NCI-H2081 (cell line): ENCODE results near the gene CDK6.
A peak's percentile ranks its signal among the peaks of the same experiment; 100 is the strongest.

Experiments used
- DNase-seq, 2 experiments: peaks; one replicate each; lab custom pipeline; 2025; lab: John Stamatoyannopoulos, UW

The CDK6 gene

GRCh38 chr7:92793656-92794205 is 42.6 kb downstream of the CDK6 start:
- no peak for DNase-seq

GRCh38 chr7:92790992-92791391 is 45.4 kb downstream of the CDK6 start:
- DNase-seq: no peak

- no peak for DNase-seq
Observed at GRCh38 chr7:92788559-92789183, 47.7 kb downstream of the CDK6 start.

- DNase-seq: no peak
Observed at GRCh38 chr7:92785923-92786322, 50.5 kb downstream of the CDK6 start.

GRCh38 chr7:92784935-92785334 is 51.4 kb downstream of the CDK6 start:
- DNase-seq: no peak

GRCh38 chr7:92783260-92784201 is 52.8 kb downstream of the CDK6 start:
- no peak for DNase-seq

- DNase-seq: no peak
Observed at GRCh38 chr7:92782855-92783254, 53.5 kb downstream of the CDK6 start.

- no peak for DNase-seq
Observed at GRCh38 chr7:92782236-92782635, 54.1 kb downstream of the CDK6 start.

GRCh38 chr7:92781117-92781720 is 55.2 kb downstream of the CDK6 start:
- peak in 1 of 2 experiments; percentile 34 for DNase-seq

- DNase-seq: no peak
Observed at GRCh38 chr7:92778972-92779371, 57.4 kb downstream of the CDK6 start.

- DNase-seq: no peak
Observed at GRCh38 chr7:92777993-92778392, 58.4 kb downstream of the CDK6 start.

GRCh38 chr7:92773808-92774207 is 62.6 kb downstream of the CDK6 start:
- no peak for DNase-seq

- DNase-seq: peak in 1 of 2 experiments; percentile 37
Observed at GRCh38 chr7:92769844-92770243, 66.5 kb downstream of the CDK6 start.

GRCh38 chr7:92769394-92769699 is 67.0 kb downstream of the CDK6 start:
- DNase-seq: no peak

- DNase-seq: peak in 1 of 2 experiments; percentile 11
Observed at GRCh38 chr7:92768501-92769393, 67.6 kb downstream of the CDK6 start.

- DNase-seq: no peak
Observed at GRCh38 chr7:92767437-92767836, 68.9 kb downstream of the CDK6 start.

- peak in 1 of 2 experiments; percentile 34 for DNase-seq
Observed at GRCh38 chr7:92766461-92767003, 69.8 kb downstream of the CDK6 start.

GRCh38 chr7:92765725-92766124 is 70.6 kb downstream of the CDK6 start:
- no peak for DNase-seq

GRCh38 chr7:92763636-92764423 is 72.5 kb downstream of the CDK6 start:
- DNase-seq: peak; percentile 11 to 62

GRCh38 chr7:92762851-92763250 is 73.5 kb downstream of the CDK6 start:
- DNase-seq: no peak
